NCI-H1436 (cell line): ENCODE results near the gene S100A2.
"Not testable (repeated sequence)": the region's sequence is repeated elsewhere in the genome, so short reads cannot be mapped to it uniquely, and the experiment has no call there.

Source experiments
- DNase-seq: peaks from one replicate; lab custom pipeline; 2025; lab: John Stamatoyannopoulos, UW

The S100A2 gene

GRCh38 chr1:153532769-153533599 is 32.7 kb downstream of the S100A2 start:
- DNase-seq = peak; percentile 85

GRCh38 chr1:153532181-153532580 is 33.5 kb downstream of the S100A2 start:
- DNase-seq = no peak

GRCh38 chr1:153531638-153532037 is 34.0 kb downstream of the S100A2 start:
- DNase-seq = no peak

DNA sequence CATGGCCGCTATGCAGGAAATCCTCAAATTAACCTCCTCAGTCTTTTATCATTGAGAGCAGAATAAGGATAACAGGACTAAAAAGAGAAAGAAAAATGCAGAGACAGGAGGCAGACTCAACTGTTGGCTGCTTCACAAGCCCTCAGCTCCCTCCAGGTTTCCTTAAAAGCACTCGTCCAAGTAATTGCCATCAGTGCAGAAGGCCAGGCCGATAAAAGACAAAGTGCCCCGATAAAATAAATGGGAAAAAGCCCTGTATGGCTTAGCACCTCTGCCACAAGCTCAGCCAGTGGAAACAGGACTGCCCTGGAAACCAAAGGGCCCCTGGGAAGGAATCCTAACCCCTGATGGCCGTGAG is 38.0 kb downstream of the S100A2 start:
- no peak for DNase-seq

- no peak for DNase-seq
These were observed 38.5 kb downstream of the S100A2 start for GRCh38 chr1:153527023-153527682.

DNA sequence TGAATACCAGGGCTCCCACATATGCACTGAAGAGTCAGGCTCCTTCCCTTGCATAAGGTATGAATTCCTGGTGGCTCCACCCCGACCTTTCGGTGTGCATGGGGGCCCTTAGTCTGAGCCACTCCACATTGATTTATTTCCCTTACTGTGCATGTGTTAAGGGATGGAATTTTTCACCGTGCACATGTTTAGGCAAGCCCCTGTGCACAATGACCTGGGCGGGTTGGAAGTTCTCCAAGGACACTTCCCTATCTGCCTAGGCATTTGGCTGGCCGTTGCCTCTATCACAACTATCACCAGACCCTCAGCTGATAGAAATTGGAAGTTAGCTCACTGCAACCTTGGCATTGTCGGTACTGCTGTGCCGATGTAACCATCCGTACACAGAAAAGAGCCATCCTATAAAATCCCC is 39.5 kb downstream of the S100A2 start:
- no peak for DNase-seq

GRCh38 chr1:153525088-153525728 is 40.4 kb downstream of the S100A2 start:
- no peak for DNase-seq

- not testable (repeated sequence) for DNase-seq
These were observed 43.1 kb downstream of the S100A2 start for GRCh38 chr1:153522353-153523048.

DNA sequence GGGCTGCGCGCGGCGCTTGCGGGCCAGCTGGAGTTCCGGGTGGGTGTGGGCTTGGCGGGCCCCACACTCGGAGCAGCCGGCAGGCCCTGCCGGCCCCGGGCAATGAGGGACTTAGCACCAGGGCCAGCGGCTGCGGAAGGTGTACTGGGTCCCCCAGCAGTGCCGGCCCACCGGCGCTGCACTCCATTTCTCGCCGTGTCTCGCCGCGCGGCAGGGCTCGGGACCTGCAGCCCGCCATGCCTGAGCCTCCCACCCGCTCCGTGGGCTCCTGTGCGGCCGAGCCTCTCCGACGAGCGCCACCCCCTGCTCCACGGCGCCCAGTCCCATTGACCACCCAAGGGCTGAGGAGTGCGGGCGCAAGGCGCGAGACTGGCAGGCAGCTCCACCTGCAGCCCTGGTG is 43.8 kb downstream of the S100A2 start:
- DNase-seq = not testable (repeated sequence)

DNA sequence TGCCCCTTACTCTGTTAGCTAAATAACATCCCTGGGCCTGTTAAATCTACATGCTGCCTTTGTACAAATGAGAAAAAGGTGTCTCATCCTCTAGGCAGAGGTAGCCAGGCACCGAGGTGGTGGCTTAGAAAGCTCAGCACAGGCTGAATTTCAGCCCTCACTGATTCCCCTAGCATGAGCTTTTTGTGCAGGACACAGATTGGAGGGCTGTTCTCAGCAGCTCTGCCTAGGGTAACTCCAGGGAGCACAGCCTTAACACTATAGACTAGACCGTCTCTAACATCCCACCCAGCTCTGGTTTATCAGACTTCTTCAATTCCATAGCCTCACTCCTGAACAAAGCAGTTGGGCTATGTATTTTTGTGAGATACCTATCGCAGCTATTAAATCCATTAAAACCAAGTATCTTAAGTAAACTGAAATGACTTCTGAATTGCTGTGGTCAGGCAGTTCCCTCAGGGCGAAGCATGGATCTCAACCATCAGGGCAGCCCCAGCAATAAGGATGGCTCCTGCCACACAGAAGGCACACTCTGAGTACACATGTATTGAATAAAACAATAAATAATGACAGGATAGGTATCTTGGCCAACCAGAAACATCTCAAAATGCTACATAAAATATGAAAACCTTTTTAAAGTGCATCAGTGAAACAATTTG is 44.7 kb downstream of the S100A2 start:
- no peak for DNase-seq

- not testable (repeated sequence) for DNase-seq
These were observed 45.4 kb downstream of the S100A2 start for GRCh38 chr1:153520137-153520691.

GRCh38 chr1:153519242-153519641 is 46.4 kb downstream of the S100A2 start:
- no peak for DNase-seq

- DNase-seq = no peak
These were observed 49.9 kb downstream of the S100A2 start for GRCh38 chr1:153515504-153516394.

- DNase-seq = no peak
These were observed 52.0 kb downstream of the S100A2 start for GRCh38 chr1:153513666-153514065.

DNA sequence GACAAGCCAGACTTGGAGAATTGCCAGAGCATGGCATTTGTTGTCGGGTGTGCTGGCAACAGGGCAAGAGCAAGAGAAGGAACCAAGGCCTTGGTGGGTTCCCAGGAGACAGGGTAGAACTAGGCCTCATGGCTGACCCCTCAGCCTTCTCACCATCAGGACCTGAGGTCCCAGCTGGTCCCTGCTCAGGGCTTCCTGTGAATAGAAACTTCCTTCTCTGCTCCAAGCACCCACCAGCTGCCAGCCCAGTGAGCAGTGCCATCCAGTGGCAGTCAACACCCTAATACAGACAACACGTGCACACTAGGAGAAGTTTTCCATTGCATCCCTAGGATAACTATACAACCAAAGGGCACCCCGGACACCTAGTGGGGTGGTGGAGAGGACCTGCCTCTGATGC is 52.6 kb downstream of the S100A2 start:
- no peak for DNase-seq
